H1 (cell line): ENCODE measurements around the gene IGSF9B. TPM values are rescaled to one million over a fixed set of nuclear protein-coding genes. Genes with fewer than 3 reads are reported as not detected.

Experiments
- PHF8 ChIP-seq: fragments of 200-600 bp; sonication (generic); conservative IDR thresholded peaks from 2 replicates; pipeline ENCODE4 v1.7.1; 2012; ENCODE audit warnings: low read depth, mild to moderate bottlenecking, inconsistent platforms, low read length, moderate library complexity
- POU5F1 ChIP-seq: IDR thresholded peaks from 2 replicates; pipeline ENCODE4 v1.6.1; 2011; ENCODE audit warnings: low read depth, mild to moderate bottlenecking, low read length, moderate library complexity
- polyA plus RNA-seq, 7 experiments: library from polyadenylated mRNA; depleted of rRNA in 3 of 7; stranded (reverse) in 5 of 7; unstranded in 2 of 7; fragments of >200 nt in 5 of 7; fragments of 200-250 nt in 2 of 7; gene quantifications; 1 replicate in 5 of 7; 2 replicates in 1 of 7; 4 replicates in 1 of 7; pipeline versions ENCODE4 v1.2.1 to v1.2.3, GENCODE V29; 2011 to 2013; ENCODE audit warnings: missing spikeins in 2 of 7, mixed read lengths in 2 of 7
- total RNA-seq: library from RNA; stranded (reverse); fragmentation: NEBNext Ultra II Directional; extraction: Animal tissue kit (Norgen Biotek cat#: 25700); gene quantifications from 2 replicates; pipeline ENCODE4 v1.2.1, GENCODE V29; 2021

The IGSF9B gene
- total and polyA plus RNA-seq, 2 of the 8 experiments (the other 6 are each of a cell fraction or from before 2014, with no cell fraction given), result 16.5 to 49.2 TPM

DNA sequence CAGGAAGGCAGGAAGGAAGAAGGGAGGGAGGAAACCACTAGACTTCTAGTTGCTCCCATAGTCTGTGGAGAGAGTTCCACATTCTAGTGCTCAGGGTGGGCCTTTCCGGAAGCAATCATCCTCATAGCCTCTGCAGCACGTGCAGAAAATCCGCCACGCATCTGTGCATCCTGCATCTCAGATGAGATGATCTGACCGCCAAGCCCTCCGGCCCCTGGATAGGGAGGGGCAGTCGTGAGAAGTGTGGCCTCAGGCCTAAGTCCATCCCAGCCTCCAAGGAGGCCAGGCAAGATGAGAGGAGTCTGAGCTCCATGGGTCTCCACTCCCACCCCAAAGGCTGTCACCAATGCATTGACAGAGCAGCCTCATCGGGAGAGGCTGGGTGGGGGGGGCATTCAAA, 30.4 kb upstream of the IGSF9B start (continued):
- TF ChIP-seq PHF8 (no peak), POU5F1 (no peak)
- TF ChIP-seq, all 59 proteins: peak for 0
